Kidney tubule cell (primary cell): ENCODE results near the gene COX19.

Experiments used
- DNase-seq: peaks from one replicate; pipeline ENCODE4 v3.0.0-alpha.2; 2018; ENCODE audit warnings: low spot score

The COX19 gene

DNA sequence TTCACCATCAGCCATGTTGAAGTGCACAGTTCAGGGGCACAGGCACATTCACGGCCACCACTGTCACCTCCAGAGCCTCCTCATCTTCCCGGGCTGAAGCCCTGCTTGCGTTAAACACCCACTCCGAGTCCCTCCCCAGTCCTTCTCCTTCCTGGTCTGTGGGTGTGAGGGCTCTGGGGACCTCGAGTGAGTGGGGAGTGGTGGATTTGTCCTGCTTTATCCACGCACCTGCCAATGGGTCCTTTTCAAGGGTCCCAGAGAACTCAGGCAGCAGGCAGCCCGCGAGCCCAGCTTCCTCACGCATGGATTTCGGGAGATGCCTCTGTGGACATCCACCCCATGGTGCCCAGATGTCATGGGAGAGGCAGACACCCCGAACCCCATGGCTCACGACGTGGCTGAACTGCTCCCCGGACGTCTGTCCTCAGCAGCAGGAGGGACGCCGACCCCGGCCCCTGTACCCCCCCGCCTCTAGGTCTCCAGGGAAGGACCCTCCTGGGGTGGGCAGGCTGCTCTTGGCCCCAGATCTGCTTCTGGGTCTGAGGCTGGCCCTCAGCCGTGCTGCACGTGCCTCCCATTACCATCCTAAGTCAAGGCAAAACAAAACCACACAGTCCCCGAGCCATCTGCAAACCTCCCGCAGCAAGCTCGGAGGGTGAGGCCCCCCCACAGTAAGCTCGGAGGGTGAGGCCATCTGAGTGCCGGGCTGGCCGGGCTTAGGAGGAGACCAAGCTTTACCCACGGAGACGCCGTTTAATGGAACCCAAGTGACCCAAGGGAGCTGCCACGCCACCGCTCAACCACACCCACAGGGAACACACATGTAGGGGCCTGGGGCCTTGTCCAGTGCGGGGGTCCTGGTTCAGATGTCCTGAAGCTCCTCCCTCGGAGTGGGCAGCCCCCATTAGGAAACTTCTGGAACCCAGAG is 16.6 kb upstream of the COX19 start:
- no peak for DNase-seq

DNA sequence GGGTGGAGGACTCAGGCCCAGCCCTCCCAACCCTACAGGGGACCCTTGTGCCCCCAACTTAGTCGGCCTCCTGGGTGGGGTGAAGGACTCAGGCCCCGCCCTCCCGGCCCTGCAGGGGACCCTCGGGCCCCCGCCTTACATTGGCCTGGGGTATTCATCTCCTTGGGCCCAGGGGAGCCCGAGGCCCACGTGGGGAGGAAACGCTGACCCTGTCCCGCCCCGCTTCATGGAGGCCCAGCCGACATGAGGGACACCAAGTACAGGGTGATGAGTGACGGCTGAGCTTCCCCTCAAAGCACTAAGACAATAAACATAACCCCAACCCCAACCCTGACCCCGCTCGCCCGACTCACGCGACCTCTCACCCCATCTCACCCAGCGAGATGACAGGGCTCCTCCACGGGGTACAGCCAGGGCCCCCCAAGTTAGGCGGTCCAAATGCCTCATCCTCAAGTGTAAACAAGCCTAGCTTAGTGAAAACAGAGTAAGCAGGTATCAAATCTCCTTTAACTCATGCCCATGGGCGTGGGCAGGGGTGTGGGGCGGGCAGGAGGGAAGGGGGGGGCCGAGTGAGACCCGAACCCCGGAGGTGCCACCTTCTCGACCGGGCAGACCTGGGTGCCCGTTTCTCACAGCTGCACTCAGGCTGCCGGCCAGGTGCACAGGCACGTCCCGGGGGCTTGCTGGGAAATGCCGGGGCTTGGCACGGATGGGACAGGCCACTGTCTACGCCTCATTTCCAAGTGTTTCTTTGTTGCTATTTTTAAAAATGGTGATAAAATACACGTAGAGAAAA is 15.8 kb upstream of the COX19 start:
- no peak for DNase-seq

DNA sequence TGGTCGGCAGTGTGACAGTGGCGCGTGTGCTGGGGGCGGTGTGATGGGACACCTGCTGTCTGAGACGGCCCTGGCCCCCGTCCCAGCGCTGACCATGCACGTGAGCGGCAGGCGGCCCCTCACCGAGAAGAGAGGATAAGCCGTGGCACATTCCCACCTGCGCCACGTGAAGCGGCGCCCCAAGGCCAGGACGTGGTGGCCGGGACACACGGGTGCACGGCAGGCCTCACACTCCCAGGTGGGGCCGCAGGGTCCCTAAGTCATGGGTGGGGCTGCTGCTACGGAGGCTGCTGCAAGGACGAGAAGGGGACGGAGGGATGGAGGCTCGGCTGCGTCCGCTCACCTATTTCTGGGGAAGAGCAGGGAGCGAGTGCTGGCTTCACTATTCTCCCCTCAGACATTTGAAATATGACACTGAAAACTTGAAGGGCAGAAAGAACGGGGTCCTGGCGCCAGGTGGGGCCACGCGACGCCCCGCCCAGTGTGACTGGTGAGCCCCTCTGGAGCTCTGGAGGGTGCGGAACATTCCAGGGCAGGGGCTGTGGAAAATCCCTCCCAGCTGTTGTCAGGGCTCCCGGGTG is 15.1 kb upstream of the COX19 start:
- no peak for DNase-seq

DNA sequence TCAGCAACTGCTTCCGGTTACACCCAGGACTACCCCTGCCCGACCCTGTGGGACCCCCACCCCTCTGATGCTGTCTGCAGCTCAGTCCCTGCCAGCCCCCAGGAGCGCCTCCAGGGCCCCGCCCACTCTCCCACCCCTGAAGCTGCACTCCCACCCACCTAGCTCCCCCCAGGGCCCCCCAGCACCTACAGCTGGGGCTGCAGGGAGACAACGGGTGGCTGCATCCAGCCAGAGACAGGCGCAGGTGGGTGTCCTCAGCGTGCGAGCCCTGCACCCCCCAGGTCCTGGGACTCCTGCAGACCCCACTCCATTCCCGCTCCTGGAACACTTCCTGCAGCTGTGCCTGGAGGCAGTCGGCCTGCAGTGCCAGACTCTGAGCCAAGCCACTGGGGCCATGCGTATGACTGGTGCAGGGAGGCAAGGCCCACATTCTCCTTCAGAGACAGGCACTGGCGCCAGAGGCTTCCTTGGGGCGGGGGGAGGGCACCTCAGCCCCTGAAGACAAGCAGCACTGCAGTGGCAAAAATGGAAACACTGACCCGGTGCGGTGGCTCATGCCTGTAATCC is 13.7 kb upstream of the COX19 start:
- DNase-seq: no peak

DNA sequence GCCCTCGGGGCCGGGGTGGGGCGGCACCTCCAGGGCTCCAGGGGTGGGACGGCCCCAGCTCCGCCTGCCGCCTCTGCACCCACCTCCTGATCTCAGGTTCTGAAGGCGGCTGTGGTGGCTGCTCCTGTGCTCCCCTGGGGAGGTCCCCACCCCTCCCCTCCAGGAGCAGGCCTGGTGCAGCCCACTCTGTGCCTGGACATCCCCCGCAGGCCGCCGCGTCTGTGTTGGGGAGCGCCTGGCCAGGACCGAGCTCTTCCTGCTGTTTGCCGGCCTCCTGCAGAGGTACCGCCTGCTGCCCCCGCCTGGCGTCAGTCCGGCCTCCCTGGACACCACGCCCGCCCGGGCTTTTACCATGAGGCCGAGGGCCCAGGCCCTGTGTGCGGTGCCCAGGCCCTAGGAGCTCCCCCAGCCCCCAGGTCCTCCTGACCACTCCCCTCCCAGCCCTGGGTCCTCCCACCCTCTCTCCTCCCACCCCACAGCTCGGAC is 13.1 kb upstream of the COX19 start:
- peak; percentile 45 for DNase-seq

DNA sequence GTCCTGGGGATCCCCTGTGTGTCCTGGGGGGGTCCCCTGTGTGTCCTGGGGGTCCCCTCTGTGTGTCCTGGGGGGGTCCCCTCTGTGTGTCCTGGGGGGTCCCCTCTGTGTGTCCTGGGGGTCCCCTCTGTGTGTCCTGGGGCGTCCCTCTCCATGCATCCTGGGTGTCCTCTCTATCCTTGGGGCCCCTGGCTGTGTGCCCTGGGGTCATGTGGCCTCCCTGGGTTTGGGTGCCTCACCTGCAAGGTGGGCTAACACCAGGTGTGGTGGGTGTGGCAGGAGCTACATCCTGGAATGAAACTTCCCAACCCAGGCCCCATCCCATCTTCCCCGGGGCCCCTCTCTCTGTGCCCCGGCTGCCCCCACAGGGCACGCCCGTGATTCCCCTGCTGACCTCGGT is 12.6 kb upstream of the COX19 start:
- DNase-seq: no peak

DNA sequence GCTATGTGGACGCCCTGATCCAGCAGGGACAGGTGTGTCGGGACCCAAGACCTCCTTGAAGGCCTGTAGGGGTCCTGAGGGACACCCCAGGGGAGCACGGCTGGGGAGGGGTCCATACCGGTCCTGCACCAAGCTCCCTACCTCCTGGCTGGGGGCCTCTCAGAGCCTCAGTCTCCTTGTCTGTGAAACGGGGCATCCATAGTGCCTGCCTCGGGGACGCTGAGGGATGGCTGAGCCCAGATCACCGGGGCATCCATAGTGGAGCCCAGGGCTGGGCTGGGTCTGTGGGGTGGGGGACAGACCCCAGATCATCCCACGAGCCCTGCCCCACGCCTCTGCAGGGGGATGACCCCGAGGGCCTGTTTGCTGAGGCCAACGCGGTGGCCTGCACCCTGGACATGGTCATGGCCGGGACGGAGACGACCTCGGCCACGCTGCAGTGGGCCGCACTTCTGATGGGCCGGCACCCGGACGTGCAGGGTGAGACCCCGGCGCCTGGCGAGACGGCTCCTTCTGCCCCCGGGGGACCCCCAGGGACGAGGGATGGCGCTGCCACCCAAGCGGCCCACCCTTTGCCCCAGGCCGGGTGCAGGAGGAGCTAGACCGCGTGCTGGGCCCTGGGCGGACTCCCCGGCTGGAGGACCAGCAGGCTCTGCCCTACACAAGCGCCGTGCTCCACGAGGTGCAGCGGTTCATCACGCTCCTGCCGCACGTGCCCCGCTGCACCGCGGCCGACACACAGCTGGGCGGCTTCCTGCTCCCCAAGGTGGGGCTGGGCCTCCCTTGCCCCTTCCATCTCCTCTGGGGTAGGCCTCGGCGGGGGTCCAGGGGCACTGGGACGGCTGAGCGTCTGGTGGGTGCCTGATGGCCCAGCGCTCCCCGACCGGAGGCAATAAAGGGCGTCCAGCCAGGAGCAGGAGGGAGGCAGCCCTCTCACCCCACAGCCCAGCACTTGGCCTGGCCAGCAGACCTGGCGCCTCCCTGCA is 11.7 kb upstream of the COX19 start:
- no peak for DNase-seq

DNA sequence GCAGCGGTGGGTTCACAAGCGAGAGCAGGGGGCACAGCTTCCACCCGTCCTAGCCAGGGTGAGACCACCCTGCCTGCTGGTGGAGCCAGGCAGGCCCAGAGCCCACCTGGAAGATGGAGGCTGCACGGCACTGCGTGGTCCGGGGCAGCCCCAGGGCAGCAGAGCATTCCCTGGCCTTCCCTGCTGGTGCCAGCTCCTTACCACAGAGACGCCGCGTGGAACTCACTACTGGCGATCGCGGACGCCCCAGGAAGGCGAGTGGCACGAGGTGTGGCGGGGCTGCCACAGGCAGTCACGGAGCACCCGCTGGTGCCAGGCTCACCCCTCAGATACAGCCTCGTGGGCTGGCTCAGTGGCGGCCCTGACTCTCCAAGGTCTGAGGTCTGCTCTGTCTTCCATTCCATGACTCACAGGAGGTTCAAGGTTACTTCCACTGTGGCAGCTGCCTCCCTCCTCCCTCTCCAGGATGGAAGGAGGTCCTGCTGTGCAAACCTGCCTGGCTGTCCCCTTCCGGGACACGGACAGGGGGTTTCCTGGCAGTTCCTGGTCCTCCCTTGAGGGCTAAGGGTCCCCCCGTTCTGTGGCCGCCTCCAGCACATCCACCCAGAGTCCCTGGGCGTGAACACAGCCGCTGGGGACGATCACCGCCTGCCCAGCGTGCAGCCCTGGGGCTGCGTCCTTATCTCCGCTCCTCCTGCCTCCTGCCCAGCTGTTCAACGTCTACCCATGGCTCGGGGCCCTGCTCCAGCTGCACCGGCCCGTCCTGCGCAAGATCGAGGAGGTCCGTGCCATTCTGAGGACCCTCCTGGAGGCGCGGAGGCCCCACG is 10.8 kb upstream of the COX19 start:
- DNase-seq: peak; percentile 64

DNA sequence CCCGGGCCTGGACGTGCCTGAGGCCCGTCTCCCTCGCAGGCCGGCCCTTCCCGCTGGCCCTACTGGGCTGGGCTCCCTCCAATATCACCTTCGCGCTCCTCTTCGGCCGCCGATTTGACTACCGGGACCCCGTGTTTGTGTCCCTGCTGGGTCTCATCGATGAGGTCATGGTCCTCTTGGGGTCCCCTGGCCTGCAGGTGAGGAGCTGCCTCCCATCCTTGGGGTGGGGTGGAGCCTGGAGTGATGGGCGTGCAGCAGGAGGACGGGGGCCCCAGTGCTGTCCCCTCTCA is 9.7 kb upstream of the COX19 start:
- DNase-seq: no peak

DNA sequence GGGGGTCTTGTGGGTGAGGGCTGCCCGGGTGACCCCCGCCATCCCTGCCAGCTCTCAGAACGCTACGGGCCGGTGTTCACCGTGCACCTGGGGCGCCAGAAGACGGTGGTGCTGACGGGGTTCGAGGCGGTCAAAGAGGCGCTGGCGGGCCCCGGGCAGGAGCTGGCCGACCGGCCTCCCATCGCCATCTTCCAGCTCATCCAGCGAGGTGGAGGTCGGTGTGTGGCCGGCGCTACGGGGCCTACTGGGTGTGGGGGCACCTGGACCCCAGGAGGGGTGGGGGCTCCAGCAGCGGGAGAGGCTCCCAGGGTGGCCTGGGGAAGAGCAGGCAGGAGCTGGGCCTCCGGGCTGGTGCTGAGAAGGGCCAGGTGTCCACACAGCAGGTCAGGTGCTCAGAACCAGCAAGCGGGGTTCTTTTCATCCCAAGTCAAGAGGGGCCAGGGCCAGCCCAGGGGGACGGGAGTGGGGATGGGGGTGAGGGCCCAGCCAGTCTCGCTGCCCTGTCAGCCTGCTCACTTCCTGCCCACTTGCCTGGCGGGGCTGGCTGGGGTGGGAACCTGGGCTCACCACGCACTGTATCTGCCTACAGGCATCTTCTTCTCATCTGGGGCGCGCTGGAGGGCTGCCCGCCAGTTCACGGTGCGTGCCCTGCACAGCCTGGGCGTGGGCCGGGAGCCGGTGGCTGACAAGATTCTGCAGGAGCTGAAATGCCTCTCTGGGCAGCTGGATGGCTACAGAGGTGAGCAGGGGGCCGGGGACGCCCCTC is 9.2 kb upstream of the COX19 start:
- no peak for DNase-seq

DNA sequence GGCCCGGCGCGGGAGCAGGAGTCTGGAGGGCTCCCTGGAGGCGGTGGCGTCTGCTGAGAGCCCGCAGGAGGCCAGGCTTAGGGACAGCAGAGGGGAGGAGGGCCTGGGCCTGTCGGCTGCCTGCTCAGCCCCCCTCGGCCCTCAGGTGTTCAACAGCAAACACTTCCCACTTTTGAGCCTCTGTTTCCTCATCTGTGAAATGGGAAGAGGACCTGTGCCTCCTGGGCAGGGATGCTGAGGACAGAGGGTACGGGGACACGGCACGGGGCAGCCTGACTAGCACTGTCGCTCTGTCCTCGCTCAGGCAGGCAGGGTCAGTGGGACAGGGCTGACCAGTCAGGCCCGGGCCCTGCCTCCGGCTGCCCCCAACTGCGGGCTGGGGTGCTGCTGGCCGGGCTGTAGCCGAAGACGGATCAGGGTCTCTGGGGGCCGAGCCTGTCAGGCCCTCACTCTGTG is 8.3 kb upstream of the COX19 start:
- no peak for DNase-seq

DNA sequence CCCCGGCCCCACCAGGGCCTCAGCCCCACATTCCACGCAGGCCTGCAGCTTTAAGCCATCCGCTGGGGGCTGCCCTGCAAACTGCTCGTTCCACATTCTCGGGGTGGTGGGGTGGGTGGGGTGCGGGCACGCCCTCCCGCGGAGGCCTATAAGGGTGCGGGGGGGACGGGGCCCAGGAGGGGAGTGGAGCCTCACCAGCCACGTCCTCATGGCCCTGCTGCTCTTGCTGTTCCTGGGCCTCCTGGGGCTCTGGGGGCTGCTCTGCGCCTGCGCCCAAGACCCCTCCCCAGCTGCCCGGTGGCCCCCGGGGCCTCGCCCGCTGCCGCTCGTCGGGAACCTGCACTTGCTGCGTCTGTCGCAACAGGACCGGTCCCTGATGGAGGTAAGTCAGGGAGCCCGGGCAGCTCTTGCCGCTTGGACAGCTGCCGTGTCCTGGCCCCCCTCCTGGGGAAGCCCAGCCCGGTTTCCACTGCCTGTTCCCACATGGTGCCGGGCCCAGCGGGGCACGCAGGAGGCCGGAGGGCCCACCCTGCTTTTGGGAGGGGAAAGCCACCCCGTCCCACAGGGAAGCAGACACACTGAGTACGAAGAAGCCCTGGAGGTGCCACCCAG is 7.8 kb upstream of the COX19 start, which contains the start of gene CYP2W1:
CYP2W1 (plus strand) TSS at position 178 of the 612 bp plus-strand sequence; CDS start at position 209, 31 bp downstream.
- DNase-seq: no peak

DNA sequence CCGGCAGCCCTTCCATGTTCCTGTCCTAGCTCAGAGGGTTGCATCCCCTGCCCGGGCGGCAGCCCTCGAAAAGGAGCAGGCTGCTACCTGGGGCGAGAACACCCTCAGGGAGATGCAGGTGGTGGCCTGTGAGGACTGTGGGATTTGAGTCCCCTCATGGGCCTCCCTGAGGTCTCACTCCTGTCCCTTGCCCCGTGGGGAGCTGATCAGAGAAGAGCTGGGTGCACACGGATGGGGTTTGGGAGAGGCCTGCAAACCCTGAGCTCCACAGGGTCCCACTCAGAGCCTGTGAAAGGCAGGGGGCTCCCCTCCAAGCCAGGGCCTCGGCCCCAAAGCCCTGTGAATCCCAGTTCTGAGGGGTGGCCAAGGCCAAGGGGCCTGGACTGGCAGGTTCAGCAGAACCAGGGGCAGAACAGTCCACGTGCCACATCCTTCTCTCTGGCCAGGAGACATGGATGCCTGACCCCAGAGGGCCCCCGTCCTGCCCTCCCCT is 7.2 kb upstream of the COX19 start:
- DNase-seq: no peak

DNA sequence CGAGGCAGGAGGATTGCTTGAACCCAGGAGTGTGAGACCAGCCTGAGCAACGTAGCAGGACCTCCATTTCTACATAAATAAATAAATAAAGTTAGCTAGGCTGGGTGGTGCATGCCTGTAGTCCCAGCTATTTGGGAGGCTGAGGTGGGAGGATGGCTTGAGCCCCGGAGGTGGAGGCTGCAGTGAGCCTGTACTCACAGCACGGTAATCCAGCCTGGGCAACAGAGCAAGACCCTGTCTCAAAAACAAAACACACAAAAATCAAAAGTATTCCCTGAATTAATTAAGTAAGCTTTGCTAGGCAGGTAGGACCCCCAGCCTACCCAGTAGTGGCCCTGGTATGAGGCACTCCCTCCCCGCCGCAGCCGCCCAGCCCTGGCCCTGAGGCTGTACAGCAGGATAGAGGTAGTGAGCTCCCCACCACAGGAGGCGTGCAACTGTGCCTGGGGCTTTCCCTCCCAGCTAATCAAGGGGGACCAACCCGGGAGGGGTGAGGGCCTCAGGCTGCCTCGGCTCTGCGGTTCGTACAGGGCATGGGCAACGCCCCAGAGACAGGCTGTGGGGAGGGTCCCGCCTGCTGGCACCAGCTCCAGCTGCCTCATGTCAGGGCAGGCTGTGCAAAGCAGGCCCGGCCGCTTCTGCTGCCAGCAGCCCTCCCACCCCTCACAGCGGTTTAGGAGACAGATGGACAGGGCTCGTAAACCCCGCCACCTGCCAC is 6.6 kb upstream of the COX19 start:
- DNase-seq: no peak

DNA sequence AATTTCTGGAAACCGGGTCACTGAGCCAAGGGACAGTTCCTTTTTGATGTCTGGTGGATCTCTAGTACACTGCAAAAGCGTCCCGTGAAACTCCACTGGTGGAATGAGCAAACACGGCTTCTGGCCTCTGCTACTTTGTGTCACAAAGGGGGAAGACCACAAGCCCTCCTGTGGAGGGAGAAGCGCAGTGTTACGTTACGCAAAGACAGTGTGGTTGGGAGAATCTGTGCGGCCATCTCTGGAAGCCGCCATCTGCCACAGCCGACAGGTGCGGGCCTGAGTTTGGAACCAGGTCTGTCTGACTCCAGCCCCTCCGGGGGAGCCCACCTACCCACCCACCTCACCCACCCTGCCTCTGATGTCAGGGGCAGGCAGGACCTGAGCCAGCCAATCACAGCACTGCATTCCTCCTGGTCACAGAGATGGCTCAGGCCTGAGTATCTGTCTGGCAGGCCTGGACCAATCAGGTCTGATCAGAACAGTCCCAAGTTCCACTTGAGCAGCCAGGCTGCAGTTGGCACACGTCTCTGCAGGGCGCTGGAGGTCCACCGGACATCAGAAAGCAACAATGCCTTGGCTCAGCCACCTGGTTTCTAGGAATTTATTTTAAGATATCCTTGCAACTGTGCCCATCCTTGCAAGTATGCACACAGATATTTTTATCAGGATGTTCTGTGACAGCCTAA is 4.7 kb upstream of the COX19 start:
- peak; percentile 85 for DNase-seq

DNA sequence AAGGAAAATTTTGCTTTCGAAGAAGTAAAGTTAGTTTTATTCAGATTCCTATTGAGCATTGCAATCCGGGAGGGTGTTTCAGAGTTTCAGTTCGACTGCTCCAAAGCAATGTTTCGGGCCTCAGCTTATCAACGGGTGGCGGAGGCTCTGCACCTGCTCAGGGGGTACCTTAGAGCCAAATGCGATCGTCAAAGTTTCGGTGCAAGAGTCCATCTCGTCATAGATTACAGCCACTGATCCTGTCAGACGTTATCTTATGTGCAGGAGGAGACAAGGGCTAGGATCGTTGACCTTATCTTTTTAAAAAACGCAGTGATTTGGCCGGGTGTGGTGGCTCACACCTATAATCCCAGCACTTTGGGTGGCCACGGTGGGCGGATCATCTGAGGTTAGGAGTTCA is 3.8 kb upstream of the COX19 start:
- DNase-seq: no peak

DNA sequence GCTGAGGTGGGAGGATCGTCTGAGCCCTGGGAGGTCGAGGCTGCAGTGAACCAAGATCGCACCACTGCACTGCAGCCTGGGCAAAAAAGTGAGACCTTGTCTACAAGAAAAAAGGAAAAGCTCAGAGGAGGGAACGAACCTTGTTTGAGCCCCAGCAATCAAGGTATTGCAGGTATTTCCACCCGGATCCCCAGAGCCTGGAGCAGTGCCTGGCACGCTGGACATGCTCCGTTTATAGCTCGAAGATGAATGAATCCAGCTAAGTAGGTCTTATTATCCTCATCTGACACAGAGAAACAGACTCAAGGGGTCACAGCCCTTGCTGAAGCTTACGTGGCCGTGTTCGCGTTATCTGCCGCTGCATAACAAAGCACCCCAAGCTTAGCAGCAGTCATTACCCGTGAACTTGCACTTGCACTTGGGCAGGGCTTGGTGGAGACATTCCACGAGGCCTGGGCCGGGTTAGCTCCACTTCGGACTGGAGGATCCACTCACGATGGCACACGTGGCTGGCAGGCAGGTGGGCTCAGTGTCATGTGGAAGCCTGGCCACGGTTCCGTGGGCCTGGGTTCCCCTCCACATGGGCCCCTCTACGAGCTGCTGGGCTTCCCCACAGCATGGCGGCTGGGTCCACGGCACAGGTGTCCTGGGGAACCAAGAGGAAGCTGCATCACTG is 3.2 kb upstream of the COX19 start:
- DNase-seq: no peak
